H4 (cell line): Measurements from ENCODE around the gene DPYD. TPM values are rescaled to one million over a fixed set of nuclear protein-coding genes. Genes with fewer than 3 reads are reported as not detected.

Experiments
- DNase-seq: peaks from one replicate; pipeline ENCODE4 v3.0.0-alpha.2; 2015; ENCODE audit warnings: low spot score
- total RNA-seq: library from RNA; depleted of rRNA; stranded (reverse); fragments of >200 nt; shearing (Covaris generic); gene quantifications from 2 replicates; pipeline ENCODE4 v1.2.3, GENCODE V29; 2014; rRNA removed

The DPYD gene
- 14.8 and 18.2 TPM in 2 replicates for total RNA-seq

GRCh38 chr1:97920832-97921571, at the start of gene DPYD:
DPYD (minus strand) TSS chr1:97921034; CDS start chr1:97920922, 112 bp downstream.
- DNase-seq: peak; percentile 83

- no peak for DNase-seq
Observed at GRCh38 chr1:97960470-97960869, 39.6 kb upstream of the DPYD start.

GRCh38 chr1:97947695-97948094, 26.9 kb upstream of the DPYD start:
- DNase-seq: no peak

- no peak for DNase-seq
Observed at GRCh38 chr1:97943354-97943753, 22.5 kb upstream of the DPYD start.

GRCh38 chr1:97942161-97943123, 21.6 kb upstream of the DPYD start:
- DNase-seq: no peak

GRCh38 chr1:97938285-97938642, 17.4 kb upstream of the DPYD start:
- DNase-seq: no peak

GRCh38 chr1:97936976-97937375, 16.1 kb upstream of the DPYD start:
- no peak for DNase-seq

GRCh38 chr1:97934491-97934890, 13.7 kb upstream of the DPYD start:
- no peak for DNase-seq

- no peak for DNase-seq
Observed at GRCh38 chr1:97929874-97930851, 9.3 kb upstream of the DPYD start.

- DNase-seq: no peak
Observed at GRCh38 chr1:97926017-97926708, 5.3 kb upstream of the DPYD start.

GRCh38 chr1:97925151-97925550, 4.3 kb upstream of the DPYD start:
- DNase-seq: no peak

- DNase-seq: no peak
Observed at GRCh38 chr1:97923811-97924210, 3.0 kb upstream of the DPYD start.

- DNase-seq: no peak
Observed at GRCh38 chr1:97920276-97920831, 480 bp downstream of the DPYD start.

GRCh38 chr1:97919585-97920261, 1.1 kb downstream of the DPYD start:
- no peak for DNase-seq

GRCh38 chr1:97918961-97919360, 1.9 kb downstream of the DPYD start:
- no peak for DNase-seq

GRCh38 chr1:97913506-97914139, 7.2 kb downstream of the DPYD start:
- DNase-seq: no peak

- no peak for DNase-seq
Observed at GRCh38 chr1:97911266-97912215, 9.3 kb downstream of the DPYD start.

GRCh38 chr1:97909266-97909665, 11.6 kb downstream of the DPYD start:
- DNase-seq: no peak
